NOMO-1 treated with dmso at 0.1 percent for 144 hours (cell line): Measurements from ENCODE around the gene DUSP19.
"Not testable (repeated sequence)": the region's sequence is repeated elsewhere in the genome, so short reads cannot be mapped to it uniquely, and the experiment has no call there.

ENCODE experiments used
- DNase-seq: peaks from one replicate; lab custom pipeline; 2025; ENCODE audit not compliant: unreplicated experiment; lab: John Stamatoyannopoulos, UW

The DUSP19 gene, protein sequence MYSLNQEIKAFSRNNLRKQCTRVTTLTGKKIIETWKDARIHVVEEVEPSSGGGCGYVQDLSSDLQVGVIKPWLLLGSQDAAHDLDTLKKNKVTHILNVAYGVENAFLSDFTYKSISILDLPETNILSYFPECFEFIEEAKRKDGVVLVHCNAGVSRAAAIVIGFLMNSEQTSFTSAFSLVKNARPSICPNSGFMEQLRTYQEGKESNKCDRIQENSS

DNA sequence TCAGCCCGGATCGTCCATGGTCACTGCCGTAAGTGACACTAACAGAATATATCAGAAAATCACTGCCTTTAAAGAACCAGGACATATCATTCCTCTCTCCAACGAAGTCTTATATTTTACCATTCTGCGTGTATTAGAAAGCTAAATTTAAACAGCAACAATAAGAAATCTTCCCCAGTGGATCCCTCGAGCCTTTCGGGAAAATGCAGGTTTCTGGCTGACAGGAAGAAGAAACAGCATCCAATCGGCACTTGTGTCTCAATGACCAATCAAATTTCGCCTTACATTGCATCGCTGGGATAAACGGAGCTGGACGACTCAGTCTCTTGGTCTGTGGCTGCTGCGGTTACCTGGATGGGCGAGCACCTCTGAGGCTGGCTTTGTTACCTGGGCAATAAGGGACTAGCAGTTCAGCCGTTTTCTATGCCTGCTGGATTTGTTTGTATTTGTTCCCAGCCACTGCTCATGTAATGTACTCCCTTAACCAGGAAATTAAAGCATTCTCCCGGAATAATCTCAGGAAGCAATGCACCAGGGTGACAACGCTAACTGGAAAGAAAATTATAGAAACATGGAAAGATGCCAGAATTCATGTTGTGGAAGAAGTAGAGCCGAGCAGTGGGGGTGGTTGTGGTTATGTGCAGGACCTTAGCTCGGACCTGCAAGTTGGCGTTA, at the start of gene DUSP19:
Gene DUSP19, plus strand, starts transcription at position 284 of the 675 bp plus-strand sequence. Its CDS starts 187 bp downstream, at position 471.
- peak; percentile 38 for DNase-seq

DNA sequence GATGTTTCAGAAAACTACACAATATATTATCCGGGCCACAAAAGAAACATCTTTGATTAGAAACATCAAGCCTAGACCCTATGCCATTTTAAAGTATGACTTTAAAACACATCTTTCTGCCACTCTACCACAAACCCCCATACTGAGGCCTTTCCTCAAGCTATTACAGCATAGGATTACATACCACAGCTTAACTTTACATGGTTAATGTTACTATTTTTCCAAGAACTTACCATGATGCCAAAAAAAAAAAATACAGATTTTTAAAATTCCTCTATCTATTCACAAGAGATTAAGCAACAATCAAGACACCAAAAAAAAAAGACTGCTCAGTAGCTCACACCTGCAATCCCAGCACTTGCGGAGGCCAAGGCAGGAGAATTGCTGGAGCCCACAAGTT, 49.3 kb upstream of the DUSP19 start:
- no peak for DNase-seq

DNA sequence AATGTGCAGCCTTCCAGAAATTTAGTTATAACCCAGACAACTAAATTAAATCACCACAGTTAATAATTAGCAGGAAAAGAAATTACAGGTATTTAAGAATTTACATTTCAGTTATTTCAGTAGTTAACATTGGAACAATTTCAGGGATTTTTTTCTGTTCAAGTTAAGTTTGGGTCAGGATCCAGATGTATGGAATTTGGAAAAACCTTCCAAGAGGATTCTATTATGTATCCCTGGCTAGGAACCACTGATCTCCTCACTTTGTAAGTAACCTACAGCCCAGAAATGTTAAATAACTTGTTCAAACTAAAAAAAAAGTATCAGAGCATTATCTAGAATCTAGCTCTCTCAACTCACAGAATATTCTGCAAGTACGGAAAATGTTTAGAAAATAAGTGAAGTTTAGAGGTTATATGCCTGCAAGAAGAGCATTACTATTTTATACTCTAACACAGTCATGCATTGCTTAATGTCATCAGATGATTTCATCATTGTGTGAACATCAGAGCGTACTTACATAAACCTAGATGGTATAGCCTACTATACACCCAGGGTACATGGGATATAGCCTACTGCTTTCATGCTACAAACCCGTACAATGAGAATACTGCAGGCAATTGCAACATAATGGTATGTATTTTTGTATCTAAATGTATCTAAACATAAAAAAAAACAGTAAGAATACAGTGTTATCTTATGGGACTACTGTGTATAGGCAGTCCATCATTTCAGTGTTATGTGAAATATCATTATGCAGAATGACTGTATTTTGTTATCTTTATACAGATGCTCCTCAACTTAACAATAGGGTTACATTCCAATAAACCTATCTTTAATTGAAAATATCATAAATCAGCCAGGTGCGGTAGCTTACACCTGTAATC, 46.4 kb upstream of the DUSP19 start:
- DNase-seq = no peak

DNA sequence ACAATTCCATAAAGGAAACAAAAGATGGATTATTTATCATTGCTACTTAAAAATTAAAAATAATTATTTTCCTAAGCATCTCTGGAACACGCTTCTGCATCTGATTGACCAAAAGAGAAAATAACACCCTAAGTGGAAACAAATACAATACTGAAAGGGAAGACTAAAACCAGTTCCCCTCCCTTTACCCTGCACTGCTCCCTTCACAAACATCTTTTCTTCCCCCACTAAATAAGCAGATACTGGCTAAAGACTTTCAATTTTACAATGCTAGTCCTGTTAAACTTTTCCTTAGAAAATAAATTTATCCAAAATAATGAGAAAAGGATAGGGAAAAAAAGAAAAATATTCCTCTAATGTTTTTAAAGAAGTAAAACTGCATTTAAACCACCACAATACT, 44.6 kb upstream of the DUSP19 start:
- DNase-seq = no peak

DNA sequence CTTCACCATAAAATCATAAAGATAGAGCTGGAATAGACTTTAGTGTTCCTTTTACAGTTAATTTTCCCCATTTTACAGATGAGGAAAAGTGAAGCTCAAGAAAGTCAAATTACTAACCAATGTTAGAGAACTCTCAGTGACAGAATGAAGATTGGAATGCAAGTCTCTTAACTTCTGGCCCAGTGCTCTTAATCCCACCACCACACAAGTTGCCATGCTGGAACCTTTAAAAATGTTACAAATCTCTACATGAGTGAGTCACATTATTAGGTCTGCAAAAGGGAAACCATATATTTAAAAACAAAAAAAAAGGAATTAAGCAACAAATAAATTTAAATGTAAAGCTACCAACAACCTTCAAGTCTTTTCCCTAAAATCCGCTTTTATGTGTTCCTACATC, 43.7 kb upstream of the DUSP19 start:
- no peak for DNase-seq

- DNase-seq = no peak
These were observed 43.1 kb upstream of the DUSP19 start for GRCh38 chr2:183035298-183035953.

GRCh38 chr2:183035954-183036669, 42.4 kb upstream of the DUSP19 start:
- DNase-seq = peak; percentile 17

GRCh38 chr2:183037074-183037552, 41.4 kb upstream of the DUSP19 start:
- no peak for DNase-seq

- no peak for DNase-seq
These were observed 40.8 kb upstream of the DUSP19 start for GRCh38 chr2:183037553-183038340.

GRCh38 chr2:183038341-183039300, 39.9 kb upstream of the DUSP19 start, which contains the start of gene NCKAP1:
NCKAP1 (minus strand) TSS chr2:183038457; CDS start chr2:183038099, 358 bp downstream.
- no peak for DNase-seq

DNA sequence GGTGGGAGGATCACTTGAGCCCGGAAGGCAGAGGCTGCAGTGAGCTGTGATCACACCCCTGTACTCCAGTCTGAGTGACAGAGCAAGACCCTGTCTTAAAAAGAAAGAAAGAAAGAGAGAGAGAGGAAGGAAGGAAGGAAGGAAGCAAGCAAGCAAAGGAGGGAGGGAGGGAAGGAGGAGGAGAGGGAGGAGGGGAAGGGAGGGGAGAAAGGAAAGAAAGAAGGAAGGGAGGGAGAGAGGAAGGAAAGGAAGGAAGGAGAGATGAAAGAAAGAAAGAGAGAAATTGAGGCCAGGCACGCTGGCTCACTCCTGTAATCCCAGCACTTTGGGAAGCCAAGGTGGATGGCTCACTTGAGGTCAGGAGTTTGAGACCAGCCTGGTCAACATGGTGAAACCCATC, 37.9 kb upstream of the DUSP19 start:
- DNase-seq = no peak

DNA sequence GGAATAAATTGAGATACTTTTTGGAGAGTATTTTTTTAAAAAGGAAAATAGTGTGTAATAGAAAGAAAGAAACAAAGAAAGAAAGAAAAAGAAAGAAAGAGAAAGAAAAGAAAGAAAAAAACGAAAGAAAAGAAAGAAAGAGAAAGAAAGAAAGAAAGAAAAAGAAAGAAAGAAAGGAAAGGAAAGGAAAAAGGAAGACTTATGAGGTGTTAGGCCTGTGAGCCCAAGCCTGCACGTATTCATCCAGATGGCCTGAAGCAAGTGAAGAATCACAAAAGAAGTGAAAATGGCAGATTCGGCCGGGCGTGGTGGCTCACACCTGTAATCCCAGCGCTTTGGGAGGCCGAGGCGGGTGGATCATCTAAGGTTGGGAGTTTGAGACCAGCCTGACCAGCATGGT, 35.0 kb upstream of the DUSP19 start:
- not testable (repeated sequence) for DNase-seq

- DNase-seq = not testable (repeated sequence)
These were observed 30.9 kb upstream of the DUSP19 start for GRCh38 chr2:183047486-183048125.

GRCh38 chr2:183049420-183049819, 29.1 kb upstream of the DUSP19 start:
- no peak for DNase-seq

DNA sequence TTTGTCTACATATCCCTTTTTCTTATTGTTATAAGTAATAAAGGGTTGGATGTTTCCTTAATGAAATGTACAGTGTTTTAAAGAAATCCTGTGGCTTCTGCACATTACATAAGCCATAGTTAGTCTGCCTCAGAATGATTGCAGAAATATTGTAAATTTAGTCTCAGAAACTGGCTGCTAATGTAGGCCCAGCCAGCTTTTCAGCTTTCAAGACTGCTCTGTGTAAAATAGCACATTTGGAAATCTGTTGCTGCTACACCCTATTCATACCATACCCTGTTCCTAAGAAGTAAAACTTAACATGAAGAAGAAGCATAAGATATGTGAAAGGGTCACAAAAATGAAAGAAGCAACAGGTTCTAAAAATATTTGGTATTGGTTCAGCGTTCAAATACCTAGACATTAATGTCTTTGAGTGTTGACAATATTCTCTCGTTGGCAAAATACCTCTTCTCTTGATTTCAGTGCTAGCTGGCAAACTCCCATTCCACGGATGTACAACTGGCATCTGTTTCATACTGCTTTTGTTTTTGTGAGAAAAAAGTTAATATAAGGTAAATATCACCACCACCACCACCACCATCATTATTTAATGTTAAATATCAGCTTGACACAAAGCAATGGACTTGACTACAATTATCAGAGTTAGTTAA, 21.1 kb upstream of the DUSP19 start:
- DNase-seq = no peak

DNA sequence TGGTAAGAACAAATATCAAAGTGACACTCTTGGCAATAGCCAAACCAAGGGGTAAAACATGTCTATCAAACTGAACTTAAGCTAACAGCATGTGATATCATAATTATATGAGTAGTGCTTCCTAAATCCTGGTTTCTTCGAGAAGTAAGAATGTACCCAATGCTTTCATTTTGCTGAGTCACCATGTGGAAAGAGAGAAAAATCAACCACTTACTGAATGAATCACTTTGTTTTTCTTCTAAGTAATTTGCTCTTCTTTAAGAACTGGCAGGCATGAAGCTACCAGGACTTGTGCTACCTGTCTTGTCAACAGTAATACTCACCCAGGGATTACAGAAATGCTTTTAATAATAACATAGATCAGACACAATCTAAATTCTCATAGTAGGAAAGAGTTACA, 19.0 kb upstream of the DUSP19 start:
- DNase-seq = no peak

DNA sequence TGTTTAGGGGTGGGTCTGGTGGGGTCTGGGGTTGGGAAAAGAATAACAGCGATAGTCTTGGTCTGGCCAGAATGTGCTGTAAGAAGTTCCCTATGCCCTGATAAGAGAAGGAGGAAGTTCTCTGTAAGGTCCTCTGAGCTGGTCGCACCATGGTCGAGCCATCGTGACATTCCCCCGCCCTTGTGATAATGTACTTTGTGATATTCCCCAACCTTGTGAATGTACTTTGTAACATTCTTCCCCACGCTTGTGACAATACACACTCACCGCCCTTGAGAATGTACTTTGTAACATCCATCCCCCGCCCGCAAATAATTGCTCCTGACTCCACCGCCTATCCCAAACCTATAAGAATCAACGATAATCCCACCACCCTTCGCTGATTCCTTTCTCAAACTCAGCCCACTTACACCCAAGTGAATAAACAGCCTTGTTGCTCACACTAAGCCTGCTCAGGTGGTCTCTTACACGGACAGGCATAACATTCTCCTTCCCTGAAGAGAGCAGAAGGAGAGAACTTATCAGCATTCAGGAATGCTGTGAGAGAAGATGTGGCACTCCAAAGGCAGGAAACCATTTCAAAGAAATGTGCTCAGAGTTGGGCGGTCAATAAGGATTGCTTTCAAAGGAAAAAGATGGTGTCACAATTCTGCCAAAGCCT, 17.8 kb upstream of the DUSP19 start:
- DNase-seq = no peak
